IPS-15b (cell line): ENCODE measurements around the gene IQSEC1.
"Not testable (repeated sequence)": the region's sequence is repeated elsewhere in the genome, so short reads cannot be mapped to it uniquely, and the experiment has no call there.

Experiments used
- H3K27me3 ChIP-seq: one replicate; pipeline ENCODE4 v1.6.1; 2013; ENCODE audit warnings: low read length; ENCODE audit not compliant: control insufficient read depth, insufficient read depth
- H3K36me3 ChIP-seq: one replicate; pipeline ENCODE4 v1.6.1; 2013; ENCODE audit warnings: low read length; ENCODE audit not compliant: control insufficient read depth, insufficient read depth
- H3K4me1 ChIP-seq: one replicate; pipeline ENCODE4 v1.6.1; 2013; ENCODE audit warnings: mild to moderate bottlenecking, low read length; ENCODE audit not compliant: control insufficient read depth, insufficient read depth
- H3K4me3 ChIP-seq: one replicate; pipeline ENCODE4 v1.5.1; 2013; ENCODE audit warnings: low read depth, low read length
- H3K9ac ChIP-seq: one replicate; pipeline ENCODE4 v1.6.1; 2013; ENCODE audit warnings: low read depth, mild to moderate bottlenecking, low read length
- H3K9me3 ChIP-seq: one replicate; pipeline ENCODE4 v1.6.1; 2013; ENCODE audit warnings: mild to moderate bottlenecking, low read length; ENCODE audit not compliant: control insufficient read depth, insufficient read depth

Gene IQSEC1

DNA sequence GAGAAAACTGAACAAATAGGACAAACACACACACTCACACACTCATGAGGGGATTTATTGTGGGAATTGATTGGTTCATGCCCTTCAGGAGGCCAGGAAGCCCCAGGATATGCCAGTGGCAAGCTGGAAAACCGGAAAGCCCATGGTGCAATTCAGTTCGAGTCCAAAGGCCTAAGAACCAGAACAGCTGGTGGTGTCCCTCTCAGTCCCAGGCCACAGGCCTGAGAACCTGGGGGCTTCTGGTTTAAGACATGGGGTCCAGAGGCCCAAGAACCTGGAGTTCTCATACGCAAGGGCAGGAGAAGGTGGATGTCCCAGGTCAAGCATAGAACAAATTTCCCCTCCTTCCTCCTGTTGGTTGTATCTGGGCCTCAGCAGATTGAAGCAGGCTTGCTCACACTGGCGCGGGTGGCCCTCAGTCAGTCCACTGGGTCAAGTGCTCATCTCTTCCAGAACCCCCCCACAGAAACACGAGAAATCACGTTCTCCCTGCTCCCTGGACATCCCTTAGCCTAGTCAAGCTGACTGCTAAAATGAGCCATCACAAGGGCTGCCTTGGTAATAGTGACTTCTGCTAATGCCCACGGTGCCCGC lies 181.7 kb downstream of the IQSEC1 start:
- Histone ChIP-seq H3K36me3 (no peaks in the 10 kb centered on the region), H3K9ac (no peak overlapping the region), H3K9me3 (no peaks in the 10 kb centered on the region), H3K4me1 (no peaks in the 10 kb centered on the region), H3K27me3 (peaks cover 9% of the 10 kb centered on the region), H3K4me3 (no peak overlapping the region)

DNA sequence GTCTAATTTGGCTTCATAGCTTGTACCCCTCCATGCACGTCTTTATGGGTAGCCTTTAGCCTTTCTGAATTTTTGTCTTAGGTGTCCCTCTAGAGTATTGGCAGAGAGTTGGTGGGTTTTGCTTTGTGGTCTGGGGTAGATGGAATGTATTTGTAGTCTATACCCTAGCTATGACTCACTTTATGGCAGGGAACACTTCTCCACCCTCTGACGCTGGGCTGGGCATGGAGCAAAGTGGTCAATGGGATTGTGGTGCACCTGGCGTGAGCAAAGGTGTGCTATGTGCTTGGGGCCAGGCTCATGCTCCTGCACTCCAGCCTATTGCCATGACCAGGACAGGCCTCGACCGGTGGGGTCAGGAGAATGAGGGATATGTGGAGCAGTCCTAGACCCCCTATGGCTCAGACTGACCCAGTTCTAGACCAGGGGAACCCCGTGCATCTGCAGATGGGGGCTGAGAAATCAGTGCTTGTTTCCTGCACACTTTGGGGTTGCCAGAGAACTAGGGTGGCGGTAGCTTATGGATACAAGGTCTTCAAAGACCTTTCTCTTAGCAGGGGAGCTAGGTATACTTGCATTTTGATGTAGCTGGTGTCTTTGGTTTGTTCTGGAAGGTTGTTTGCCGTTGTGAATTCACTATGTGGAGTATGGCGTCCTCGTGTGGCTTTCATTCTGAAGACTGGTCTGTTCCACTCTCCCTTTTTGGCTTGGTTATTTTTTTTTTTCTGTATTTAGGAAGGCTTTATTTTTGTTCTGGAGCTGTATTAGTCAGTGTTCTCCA lies 182.4 kb downstream of the IQSEC1 start:
- peaks cover 13% of the 10 kb centered on the region for H3K27me3 ChIP-seq
- no peaks in the 10 kb centered on the region for H3K9me3 ChIP-seq
- H3K4me1 ChIP-seq: no peaks in the 10 kb centered on the region
- H3K4me3 ChIP-seq: no peak overlapping the region
- no peaks in the 10 kb centered on the region for H3K36me3 ChIP-seq
- no peak overlapping the region for H3K9ac ChIP-seq

DNA sequence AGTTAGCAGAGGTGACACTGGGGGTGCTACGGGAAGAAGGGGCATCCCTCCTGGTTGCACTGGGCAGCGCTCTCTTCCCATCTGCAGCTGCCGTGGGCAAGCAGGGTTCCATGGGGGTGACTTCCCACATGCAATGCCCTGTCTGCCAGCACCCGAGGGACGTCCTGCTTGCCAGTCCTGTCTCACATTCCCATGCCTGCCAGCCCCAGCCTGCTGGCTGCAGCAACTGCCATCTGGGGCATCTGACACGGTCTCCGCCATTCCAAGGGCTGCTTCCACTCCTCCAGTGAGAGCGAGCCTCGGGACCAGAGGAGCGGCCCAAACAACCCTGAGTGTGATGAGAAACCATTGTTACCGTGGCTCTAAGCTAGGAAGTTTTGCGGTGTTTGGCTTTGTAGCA lies 186.5 kb downstream of the IQSEC1 start:
- Histone ChIP-seq H3K36me3 (no peaks in the 10 kb centered on the region), H3K9ac (no peak overlapping the region), H3K4me1 (no peaks in the 10 kb centered on the region), H3K4me3 (no peak overlapping the region), H3K9me3 (no peaks in the 10 kb centered on the region), H3K27me3 (peaks cover 11% of the 10 kb centered on the region)

DNA sequence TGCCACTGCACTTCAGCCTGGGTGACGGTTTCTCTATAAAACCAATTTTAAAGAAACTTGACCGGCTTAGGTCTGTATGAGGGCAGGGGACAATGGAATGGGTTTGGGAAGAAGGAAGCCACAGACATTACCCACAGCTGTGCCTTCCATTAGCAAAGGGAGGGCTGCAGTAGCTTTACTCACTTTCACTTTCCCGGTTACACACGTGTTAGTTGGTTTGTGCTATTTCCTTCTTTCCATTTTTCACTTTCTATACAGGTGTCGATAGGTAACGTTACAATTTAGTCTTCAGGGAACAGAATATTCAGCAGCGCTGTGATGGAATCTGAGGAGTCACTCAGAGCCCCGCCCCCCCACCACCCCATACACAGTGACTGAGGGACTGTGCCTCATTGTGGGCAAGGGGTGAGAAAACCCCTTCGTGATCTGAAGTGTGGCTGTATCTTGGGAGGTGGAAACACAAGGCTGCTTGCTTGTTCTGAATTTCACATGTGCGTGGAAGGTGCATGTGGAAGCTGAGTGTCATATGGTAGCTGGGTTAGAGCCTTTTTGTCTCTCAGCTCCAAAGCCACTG lies 187.0 kb downstream of the IQSEC1 start:
- H3K9me3 ChIP-seq: no peaks in the 10 kb centered on the region
- H3K36me3 ChIP-seq: no peaks in the 10 kb centered on the region
- H3K4me3 ChIP-seq: no peak overlapping the region
- H3K27me3 ChIP-seq: peaks cover 5% of the 10 kb centered on the region
- H3K4me1 ChIP-seq: no peaks in the 10 kb centered on the region
- no peak overlapping the region for H3K9ac ChIP-seq

DNA sequence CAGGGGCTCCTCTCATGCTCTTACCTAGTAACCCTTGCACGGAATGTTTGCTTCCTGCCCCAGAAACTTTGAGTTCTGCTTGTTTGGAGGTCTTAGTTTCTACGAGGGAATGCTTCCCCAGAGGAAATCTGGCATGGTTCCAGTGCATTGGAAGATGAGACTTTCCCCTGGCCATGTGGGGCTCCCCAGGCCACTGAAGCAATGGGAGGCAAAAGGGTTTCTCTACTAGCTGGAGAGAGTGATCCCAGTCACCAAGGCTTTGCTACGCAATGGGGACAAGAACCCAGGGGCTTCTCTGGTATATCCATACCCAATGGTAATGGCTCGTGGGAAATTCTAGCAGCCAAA lies 187.7 kb downstream of the IQSEC1 start:
- no peak overlapping the region for H3K4me3 ChIP-seq

DNA sequence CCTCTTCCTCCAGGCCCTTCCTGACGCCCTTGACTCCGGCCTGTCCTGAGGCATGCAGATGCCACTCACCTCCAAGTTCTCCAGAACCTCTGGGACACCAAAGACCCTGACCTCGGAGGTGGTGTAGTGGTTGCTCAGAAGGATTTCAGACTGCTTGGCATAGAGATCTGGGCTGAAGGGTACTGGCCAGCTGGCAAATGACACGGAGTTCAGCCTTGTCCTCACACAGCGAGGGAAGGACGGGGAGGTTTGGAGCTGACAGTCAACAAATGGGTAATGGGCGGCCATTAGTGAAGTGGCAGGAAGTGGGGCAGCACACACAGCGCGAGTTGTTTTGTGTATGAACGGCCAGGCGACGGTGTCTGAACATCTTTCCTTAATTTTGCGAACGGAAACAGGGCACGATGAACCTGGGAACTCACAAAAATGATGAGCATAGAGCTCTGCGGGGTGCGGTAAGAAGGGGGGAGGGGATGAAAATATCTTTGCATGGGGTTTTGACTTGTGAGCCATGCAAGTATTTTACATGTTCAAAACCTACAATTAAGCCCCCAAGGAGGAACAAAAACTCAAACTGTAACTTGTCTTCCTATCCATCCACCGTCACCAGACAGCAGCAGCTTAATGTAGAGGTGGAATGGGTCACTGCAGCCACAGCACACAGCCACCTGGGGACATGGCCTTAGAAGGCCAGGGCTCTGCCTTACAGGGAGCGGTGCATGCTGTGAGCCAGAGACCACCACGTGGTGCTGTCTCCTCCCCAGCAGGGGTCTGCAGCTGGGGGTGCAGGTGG lies 188.2 kb downstream of the IQSEC1 start:
- H3K36me3 ChIP-seq: no peaks in the 10 kb centered on the region
- no peaks in the 10 kb centered on the region for H3K9me3 ChIP-seq
- H3K9ac ChIP-seq: no peak overlapping the region
- no peak overlapping the region for H3K4me3 ChIP-seq
- H3K4me1 ChIP-seq: no peaks in the 10 kb centered on the region
- H3K27me3 ChIP-seq: peaks cover 5% of the 10 kb centered on the region

More for the DNA sequence above, 187.7 kb downstream of the IQSEC1 start:
- H3K36me3 ChIP-seq: no peaks in the 10 kb centered on the region
- no peaks in the 10 kb centered on the region for H3K9me3 ChIP-seq
- no peaks in the 10 kb centered on the region for H3K4me1 ChIP-seq
- no peak overlapping the region for H3K9ac ChIP-seq
- peaks cover 5% of the 10 kb centered on the region for H3K27me3 ChIP-seq

DNA sequence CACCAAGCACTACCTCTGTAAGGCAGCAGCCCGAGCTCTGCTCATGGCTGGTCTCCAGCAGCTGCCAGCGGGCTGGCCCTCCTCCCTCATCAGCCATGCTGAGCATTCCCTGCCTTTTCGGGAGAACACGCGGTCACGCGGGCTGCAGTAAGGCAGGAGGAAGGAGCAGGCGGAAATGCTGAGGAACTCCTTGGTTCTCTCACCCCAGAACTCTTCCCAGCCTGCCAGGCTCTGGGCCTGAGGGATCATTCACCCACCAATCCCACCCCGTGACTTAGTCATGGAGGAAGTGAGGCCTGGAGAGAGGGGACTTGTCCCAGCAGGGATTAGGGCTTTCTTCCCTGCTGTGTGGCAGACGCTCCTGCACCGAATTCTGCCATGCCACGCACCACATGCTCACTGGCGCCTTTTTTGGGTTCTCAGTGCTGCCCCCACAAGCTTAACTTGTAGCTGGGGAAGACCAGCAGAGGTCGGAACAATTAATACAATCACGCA lies 189.0 kb downstream of the IQSEC1 start:
- H3K27me3 ChIP-seq: peaks cover 5% of the 10 kb centered on the region
- H3K4me1 ChIP-seq: no peaks in the 10 kb centered on the region
- H3K4me3 ChIP-seq: no peak overlapping the region
- no peaks in the 10 kb centered on the region for H3K9me3 ChIP-seq
- H3K9ac ChIP-seq: no peak overlapping the region
- H3K36me3 ChIP-seq: no peaks in the 10 kb centered on the region

DNA sequence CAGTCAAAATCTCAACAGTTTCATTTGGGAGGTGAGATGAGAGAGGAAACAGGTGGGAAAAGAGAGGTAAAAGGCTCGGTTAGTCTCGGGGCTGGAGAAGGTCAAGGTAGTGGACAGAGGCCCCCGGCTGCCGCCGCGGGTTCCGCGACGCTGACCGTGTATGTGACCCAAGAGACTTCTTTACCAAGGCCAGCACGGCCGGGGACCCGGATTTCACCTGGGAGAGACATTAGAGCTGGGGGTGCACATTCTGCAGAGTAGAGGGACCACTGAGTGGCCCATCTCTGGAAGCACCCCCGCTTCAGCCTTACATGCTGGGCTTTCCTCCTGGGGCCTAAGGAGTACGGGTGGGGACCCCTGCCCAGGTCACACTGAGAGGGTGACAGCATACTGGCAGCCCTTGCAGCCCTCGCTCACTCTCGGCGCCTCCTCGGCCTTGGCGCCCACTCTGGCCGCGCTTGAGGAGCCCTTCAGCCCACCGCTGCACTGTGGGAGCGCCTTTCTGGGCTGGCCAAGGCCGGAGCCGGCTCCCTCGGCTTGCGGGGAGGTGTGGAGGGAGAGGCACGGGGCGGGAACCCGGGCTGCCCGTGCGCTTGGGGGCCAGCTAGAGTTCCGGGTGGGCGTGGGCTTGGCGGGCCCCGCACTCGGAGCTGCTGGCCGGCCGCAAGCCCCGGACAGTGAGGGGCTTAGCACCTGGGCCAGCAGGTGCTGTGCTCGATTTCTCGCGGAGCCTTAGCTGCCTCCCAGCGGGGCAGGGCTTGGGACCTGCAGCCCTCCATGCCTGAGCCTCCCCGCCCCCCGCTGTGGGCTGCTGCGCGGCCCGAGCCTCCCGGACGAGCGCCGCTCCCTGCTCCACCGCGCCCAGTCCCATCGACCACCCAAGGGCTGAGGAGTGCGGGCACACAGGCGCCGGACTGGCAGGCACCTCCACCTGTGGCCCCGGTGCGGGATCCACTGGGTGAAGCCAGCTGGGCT lies 190.6 kb downstream of the IQSEC1 start:
- H3K36me3 ChIP-seq: no peaks in the 10 kb centered on the region
- H3K9me3 ChIP-seq: no peaks in the 10 kb centered on the region
- no peak overlapping the region for H3K4me3 ChIP-seq
- H3K9ac ChIP-seq: no peak overlapping the region
- peaks cover 5% of the 10 kb centered on the region for H3K27me3 ChIP-seq
- no peaks in the 10 kb centered on the region for H3K4me1 ChIP-seq

DNA sequence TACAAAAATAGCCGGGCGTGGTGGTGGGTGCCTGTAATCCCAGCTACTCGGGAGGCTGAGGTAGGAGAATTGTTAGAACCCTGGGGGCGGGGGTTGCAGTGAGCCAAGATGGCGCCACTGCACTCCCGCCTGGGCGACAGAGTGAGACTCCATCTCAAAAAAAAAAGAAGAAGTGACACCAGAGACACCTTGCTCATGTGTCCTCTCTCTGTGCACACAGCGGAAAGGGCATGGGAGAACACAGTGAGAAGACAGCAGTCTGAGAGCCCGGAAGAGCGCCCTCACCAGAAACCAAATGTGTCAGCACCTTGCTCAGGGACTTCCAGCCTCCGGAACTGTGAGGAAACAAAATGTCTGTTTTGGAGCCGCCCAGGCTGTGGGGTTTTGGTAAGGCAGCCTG lies 191.4 kb downstream of the IQSEC1 start:
- not testable (repeated sequence) for H3K4me3 ChIP-seq, H3K9me3 ChIP-seq, H3K9ac ChIP-seq, H3K36me3 ChIP-seq, H3K4me1 ChIP-seq
- H3K27me3 ChIP-seq: peaks cover 11% of the 10 kb centered on the region

DNA sequence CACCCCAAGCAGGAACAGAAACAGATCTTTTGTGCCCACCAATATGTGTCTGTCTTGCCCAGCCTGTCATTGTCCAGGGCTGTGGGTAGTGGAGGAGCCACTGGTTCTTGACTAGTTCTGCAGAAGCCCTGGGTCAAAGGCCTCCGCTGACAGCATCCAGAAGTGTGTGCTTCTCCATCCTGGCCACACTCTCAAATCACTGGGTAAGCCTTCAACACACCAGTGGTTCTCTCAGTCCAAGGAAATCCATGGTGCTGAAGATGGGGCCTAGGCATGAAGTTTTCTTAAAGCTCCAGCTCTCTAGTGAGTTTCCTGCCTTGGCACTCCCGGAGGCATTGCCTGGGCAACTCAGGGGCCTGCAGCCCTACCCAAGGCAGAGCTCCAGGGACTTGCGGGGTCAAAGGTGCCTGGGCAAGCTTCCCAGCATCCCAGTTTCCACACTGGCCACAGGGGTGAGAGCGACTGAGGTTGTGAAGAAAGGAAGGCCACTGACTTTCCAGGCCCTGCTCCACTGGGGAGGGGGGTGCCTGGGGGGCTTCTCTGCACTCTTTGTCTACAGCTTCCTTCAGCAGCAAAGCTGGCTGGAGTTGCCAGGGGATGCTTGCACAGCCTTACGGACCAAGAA lies 193.9 kb downstream of the IQSEC1 start:
- H3K36me3 ChIP-seq: no peaks in the 10 kb centered on the region
- peaks cover 14% of the 10 kb centered on the region for H3K27me3 ChIP-seq
- no peak overlapping the region for H3K4me3 ChIP-seq
- H3K9ac ChIP-seq: no peak overlapping the region
- H3K4me1 ChIP-seq: peaks cover 2% of the 10 kb centered on the region
- no peaks in the 10 kb centered on the region for H3K9me3 ChIP-seq
